GM21737 (cell line): Measurements from ENCODE around the gene SHMT2.

Experiments used
- ATAC-seq: cut with Tn5 transposase; IDR thresholded peaks from one replicate; pipeline ENCODE4 v1.9.1; 2021; ENCODE audit warnings: mild to moderate bottlenecking, moderate library complexity; ENCODE audit not compliant: unreplicated experiment

The SHMT2 gene

DNA sequence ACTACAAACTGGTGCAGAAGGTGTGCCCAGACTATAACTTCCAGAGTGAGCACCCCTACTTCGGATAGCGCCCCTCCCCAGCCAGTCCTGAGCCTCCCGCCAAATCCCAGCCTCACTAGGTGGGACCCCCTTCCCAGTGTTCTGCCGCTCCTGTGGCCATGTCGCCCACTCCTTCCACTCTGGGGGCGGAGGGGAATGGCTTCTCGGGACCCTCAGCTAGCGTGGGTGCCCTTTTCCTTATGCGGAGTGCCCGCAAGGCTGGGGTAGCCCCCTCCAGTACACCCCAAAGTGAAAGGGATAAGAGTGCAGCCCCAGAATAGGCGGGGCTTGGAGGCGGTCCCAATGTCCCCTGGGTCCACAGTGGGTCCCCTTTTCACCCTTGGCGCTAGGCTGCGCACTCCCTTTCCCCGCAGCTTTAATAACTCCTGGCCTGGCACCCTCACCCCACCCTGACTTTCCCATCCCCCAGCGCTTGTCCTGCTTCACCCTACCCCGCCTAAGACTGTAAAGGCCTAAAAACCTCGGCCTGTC, 3.8 kb upstream of the SHMT2 start:
- no peak for ATAC-seq

DNA sequence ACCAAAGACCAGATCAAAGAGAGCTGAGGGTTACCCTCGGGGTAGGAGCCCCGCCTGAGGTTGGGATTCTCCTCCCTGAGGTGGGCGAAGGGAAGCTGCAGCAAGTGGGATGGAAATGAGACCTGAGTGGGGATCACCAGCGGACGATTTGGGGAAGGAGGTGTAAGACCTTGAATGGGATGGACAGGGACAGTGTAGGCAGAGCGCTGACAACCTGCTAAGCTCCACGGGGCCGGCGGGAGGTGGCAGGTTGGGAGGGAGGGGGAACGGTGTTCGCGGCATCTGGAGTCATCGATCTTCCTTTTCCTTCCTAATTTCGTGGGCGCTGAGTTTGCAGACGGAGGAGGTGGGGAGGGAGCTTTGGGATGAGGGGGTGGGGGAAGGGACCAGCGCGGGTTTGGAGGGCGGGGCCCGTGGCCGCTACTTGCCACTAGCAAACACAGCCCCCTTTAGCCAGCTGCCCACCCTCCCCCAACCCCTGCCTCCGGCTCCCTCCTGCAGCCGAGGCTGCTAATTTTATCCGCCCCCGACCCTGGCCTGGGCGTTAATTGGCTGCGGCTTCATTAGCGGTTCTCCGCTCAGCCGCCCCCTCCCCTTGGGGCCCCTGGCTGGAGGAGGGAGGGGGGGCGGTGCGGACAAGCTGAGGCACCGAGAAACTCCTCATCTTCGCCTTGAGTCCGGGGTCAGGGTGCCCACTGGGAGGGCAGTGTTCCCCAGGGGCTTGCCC, 2.8 kb upstream of the SHMT2 start:
- ATAC-seq, result no peak

DNA sequence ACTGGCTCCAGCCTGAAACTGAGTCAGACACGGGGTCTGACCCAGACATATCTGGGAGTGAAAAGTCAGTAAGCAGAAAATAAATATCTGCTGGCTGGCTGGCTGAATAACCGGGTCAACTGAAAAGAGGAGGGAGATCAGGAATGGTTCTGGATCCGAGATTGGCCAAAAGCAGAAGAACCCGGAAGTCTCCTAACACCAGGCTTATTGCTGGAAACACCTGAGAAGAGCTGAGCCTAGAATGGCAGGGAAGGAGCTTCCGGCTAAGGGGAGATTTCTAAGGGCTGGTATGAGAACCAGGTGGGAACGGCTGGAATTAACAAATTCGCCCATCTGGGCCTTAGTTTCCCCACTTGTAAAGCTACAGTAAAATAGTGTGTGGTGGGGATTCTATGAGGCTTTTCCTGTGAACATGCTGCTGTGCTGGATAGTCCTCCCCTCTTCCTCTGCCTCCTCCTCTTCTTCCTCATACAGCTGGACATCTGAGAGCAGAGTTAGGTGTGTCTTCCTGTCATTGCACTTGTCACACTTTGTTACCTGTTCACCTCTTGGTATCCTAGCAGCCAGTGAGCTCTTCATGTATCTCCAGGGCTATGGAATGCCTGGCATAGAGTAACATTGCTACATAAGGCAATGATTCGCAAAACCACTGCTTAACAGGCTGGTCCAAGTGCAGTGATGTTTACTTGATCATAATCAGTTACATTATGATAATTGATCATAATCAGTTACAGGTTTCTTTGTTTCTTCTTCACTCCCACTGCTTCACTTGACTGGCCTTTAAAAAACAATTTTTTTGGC, 2.0 kb upstream of the SHMT2 start:
- ATAC-seq, result no peak

DNA sequence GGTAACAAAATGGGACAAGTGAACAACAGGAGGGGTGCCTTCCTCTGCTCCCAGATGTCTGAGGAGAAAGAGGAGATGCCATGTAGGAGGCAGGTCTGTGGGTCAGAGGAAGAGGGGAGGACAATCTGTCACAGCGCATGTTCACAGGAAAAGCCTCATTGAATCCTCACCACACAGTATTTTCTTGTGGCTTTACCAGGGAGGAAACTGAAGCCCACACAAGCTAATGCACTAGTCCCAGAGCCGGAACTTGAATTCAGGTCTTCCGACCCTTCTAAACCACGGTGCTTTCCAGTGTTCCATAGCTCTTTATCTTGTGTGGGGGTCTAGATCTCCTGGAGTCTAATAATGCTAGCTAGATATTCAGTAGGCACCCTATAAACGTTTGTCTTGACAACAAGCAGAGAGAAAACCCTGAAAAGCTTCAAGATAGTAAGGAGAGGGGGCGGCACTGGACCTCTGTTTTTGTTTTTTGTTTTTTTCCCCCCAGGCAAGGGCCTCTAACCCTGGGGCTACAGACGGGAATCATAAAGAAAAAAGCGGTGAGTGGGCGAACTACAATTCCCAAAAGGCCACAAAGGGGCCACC, 371 bp upstream of the SHMT2 start:
- peak; percentile 2 for ATAC-seq

DNA sequence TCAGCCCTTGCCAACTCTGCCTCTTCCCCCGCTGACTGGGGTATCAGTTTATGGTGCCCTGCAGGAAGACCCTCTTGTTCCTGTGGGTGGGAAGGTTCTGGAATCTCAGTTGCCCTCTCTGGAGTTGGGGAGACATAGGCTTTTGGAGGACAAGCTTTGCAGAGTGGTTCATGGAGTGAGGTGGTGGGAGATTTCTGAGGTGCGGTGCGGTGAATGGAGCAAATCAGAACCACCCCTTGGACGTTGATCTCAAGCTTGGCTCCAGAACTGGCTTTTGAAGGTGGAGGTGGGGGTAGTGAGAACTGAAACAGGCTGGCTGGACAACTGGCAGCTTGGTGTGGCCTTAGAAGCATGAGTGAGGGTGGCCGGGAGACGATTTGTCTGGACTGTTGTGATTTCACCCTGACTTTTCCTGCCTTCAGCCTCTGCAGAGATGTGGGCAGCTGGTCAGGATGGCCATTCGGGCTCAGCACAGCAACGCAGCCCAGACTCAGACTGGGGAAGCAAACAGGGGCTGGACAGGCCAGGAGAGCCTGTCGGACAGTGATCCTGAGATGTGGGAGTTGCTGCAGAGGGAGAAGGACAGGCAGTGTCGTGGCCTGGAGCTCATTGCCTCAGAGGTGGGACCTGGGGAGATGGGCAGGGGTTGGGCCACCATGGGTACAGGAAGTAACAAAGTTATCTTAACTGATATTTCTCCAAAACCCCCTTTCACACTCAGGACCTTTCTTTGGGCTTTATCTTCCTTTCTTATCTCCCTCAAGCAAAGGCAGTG, 1.1 kb downstream of the SHMT2 start:
- ATAC-seq, result no peak

DNA sequence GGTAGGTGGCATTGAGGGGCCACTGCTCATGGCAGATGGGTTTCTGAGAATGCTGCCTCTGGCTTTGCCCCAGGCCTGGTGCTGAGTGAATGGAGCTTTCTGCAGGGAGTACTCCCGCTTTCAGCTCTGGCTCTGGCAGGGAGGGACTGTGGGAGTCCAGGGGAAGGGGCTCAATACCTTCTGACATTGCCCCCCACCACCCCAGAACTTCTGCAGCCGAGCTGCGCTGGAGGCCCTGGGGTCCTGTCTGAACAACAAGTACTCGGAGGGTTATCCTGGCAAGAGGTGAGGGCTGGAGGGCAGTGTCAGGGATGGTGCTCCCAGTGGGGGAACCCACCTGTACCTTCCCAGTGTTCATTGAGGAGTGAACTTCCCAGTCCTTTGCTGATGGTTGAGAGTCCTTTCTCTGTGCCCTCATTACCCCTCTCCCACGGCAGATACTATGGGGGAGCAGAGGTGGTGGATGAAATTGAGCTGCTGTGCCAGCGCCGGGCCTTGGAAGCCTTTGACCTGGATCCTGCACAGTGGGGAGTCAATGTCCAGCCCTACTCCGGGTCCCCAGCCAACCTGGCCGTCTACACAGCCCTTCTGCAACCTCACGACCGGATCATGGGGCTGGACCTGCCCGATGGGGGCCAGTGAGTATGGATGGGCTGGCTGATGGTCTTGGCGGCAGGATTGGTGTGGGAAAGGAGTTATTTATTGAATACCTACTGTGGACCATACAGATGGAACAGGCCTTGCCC, 1.9 kb downstream of the SHMT2 start:
- ATAC-seq, result no peak

DNA sequence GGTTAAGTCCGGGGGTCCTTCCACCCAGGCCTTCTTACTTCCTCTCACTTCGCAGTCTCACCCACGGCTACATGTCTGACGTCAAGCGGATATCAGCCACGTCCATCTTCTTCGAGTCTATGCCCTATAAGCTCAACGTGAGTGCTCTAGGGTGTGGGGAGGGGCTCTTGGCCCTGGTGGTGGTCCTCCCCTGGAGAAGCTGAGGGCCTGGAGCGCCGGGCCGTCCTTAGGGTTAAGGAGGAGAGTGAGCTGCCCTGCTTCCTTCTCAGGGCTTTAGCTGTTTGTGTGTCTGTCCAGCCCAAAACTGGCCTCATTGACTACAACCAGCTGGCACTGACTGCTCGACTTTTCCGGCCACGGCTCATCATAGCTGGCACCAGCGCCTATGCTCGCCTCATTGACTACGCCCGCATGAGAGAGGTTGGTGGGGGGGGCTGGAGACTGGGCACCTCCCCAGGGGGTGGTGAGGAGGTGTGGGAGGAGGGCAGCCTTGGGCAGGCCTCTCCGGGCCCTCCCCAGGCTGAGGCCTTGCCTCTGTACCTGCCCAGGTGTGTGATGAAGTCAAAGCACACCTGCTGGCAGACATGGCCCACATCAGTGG, 2.7 kb downstream of the SHMT2 start:
- no peak for ATAC-seq

DNA sequence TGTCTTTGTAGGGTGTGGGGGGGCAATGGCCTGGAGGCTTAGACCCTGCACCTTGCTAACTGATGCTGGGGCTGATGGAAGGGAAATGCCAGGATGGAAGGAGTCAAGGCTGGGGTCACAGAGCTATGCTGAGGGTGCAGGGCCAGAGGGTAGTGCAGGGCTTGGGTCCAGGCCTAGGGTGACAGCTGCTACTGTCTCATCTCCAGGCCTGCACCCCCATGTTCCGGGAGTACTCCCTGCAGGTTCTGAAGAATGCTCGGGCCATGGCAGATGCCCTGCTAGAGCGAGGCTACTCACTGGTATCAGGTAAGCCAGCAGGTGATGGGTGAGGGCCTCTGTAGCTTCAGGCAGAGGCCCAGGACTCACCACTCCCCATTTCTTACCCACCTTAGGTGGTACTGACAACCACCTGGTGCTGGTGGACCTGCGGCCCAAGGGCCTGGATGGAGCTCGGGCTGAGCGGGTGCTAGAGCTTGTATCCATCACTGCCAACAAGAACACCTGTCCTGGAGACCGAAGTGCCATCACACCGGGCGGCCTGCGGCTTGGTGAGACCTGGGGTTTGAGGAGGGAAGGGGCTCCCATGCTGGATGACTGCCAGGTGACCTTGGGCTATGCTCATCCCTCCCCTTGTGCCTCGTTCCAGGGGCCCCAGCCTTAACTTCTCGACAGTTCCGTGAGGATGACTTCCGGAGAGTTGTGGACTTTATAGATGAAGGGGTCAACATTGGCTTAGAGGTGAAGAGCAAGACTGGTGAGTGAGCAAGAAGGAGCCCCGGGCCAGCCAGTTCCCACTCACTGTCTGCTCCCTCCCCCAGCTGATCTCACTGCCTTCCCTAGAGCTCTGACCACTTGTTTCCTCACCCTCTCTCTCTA, 4.1 kb downstream of the SHMT2 start:
- ATAC-seq, result no peak

DNA sequence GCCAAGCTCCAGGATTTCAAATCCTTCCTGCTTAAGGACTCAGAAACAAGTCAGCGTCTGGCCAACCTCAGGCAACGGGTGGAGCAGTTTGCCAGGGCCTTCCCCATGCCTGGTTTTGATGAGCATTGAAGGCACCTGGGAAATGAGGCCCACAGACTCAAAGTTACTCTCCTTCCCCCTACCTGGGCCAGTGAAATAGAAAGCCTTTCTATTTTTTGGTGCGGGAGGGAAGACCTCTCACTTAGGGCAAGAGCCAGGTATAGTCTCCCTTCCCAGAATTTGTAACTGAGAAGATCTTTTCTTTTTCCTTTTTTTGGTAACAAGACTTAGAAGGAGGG, 4.7 kb downstream of the SHMT2 start:
- no peak for ATAC-seq

DNA sequence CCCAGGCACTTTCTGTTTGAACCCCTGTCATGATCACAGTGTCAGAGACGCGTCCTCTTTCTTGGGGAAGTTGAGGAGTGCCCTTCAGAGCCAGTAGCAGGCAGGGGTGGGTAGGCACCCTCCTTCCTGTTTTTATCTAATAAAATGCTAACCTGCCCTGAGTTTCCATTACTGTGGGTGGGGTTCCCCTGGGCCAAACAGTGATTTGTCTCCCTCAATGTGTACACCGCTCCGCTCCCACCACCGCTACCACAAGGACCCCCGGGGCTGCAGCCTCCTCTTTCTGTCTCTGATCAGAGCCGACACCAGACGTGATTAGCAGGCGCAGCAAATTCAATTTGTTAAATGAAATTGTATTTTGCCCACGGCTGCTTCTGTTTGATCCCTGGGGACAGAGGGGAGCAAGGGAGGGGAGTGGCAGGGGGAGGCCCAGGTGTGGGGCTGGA, 5.1 kb downstream of the SHMT2 start:
- no peak for ATAC-seq

DNA sequence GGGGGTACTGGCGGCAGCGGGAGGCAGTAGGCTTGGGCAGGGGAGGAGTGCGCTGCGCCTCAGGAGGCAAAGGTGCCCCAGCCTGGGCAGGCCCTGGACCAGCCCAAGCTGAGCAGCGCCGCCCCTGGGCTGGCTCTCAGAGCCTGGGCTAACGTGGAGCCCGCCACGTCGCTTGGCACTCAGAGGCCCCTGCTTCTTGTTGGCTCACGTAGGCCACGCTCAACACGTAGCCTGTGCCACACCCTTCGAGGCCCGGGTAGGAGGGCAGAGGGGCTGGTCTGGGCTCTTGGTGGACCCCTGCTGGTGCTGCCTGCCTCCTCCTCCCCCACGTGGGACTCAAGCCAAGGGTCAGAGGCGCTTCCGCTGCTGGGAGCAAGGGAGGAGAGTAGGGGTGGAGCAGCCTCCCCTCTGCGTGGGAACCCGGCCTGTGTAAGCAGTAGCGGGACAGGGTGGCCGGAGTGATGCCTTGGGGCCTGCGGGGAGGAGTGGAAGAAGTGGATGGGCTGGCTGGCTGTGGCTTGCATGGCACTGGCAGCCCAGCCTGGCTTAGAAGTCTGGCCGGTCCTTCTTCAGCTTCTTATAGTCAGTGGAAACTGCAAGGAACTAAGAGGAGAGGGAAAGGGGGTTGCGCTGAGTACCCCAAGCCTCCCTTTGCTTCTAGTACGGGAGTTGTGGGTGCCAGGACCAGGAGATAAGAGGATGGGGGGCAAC, 5.7 kb downstream of the SHMT2 start:
- no peak for ATAC-seq

DNA sequence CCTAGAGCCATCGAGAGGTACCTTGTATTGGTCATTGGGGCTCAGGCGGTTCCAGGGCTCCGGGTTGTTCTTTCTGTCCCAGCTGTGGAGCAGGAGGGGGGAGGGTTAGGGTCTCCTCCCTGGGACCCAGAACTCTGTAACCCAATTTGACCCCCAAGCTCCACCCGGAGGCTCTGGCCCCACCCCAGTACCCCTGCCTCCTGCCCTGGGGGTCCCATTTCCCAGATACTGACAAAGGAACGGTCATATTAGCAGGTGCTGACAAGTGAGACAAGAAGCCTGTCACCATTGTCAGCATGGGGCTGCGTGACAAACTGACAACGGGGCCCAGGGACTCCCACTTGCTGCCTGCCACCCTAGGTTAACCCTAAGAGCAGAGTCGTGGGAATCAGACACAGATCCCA, 6.2 kb downstream of the SHMT2 start:
- ATAC-seq, result no peak

DNA sequence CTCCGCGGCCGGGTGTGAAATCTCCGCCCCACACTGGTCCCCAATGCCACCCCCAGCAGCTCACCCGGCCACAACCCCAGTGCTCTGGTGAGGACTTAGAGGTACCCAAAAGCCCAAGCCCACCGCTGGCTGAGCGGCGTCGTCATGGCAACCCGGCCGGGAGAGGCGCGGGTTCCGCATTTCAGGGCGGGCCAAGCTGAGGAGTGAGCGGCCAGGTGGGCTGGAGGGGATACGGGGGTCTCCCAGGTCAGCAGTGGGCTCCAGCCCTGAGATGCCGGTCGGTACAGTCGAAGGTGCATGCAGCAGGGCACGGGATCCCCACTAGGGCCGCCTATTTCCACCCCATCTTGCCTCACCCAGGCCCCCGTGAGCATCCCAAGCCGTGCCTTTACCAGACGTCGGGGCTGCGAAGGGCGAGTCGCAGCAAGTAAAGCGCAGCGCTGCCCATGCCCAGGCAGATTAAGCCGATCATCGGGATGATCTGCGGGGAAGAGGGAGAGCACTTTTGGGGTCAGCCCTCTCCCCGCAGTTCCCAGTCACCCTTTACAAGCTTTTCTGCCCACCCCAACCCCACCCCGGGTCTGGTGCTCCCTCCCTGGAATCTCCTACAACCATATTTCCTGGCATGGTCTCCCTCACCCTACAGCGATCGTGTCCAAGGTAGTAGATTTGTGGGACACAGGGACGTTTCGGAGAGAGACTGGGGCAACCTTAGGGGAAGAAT, 6.9 kb downstream of the SHMT2 start:
- ATAC-seq, result no peak

DNA sequence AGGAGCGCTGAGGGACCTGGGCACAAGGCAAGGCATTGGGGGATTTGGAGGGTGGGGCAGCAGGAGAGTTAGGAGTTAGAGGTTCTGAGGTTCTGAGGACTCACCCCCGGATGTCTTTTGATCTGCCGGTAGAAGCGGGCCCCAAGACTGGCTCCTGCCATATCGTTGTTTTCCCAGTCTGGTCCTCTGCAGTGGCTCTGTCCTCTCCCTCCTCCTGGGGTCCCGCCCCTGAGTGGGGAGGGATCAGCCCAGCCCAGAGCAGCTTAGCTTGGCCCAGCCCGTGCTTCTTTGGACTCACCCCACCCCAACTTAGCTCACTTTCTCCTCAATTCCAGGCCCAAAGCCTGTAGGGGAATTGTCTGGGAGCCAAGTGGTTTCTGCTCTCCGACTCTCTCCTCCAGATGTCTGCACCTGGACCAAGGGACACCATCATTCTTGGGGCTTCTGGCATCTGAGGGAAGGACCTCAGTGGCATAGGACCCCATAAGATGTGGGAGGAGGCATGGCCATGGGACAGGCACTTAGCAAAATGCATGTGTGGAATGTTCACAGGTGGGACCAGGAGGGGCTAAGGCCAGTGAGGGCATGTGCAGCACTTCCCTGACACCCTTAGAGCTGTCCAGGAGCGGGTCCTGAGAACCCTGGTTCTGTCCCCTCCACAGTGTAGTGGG, 7.5 kb downstream of the SHMT2 start:
- ATAC-seq, result no peak

DNA sequence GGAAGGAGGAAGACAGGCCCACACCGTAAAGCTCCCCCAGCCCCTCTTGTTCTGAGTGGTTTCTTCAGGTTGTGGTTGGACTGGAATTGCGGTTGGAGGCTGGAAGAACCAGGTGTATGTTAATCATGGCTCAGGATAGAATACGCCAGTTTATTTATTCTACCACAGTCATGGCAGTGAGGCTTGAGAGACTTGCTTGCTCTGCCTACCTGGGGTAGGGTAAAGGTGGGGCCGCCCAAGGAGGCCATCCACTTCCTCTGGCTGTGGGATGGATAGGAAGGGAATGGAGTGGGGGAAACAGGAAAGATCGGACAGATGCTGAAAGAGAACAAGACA, 8.1 kb downstream of the SHMT2 start:
- no peak for ATAC-seq

DNA sequence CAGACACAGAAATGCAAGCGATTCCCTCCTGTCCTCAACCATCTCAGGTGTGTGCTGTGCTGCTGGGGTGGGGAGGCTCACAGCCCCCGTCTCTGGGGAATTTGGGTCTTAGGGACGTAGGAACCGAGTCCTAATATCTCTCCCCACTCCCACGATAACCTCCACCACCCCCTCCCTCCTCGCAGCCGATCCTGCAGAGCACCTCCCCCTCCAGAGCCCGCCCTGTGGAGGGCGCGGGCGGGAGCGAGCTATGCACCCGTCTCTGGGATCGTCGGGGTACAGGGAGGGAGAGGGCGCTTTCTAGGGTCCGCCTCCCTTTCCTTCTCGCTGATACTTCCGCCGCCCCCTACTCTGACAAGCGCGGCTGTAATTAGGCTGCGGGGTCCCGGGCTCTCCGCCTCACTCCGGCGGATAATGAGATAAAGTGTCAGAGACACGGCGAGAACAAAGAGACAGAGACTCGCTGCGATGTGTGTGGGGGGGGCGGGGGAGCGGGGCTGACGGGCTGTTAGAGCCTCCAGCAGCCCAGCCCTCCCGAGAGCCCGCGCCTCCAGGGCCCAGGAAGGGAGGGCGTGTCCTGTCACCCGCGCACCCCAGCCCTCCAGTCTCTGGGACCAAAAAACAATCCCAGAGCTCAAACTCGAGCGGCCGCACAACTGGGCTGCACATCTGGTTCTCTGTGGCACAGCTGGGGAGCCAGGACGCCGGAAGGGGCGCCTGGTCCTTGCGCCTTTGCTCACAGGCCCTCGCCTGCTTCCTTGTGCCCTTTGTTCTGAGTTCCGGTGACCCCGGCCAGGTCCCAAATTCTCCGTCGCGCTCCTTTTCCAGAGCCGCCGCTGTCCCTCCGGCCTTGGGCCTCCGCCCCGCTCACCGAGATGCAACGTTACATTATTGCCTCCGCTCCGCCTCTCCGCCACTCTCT, 8.7 kb downstream of the SHMT2 start:
- ATAC-seq, result no peak
